ENCODE results near the gene WWOX.

The WWOX gene

GRCh38 chr16:78836802-78837491, 737.5 kb downstream of the WWOX start:
- TF ChIP-seq FOXP2 (optimal IDR thresholded peaks at IDR 0.05; ENCODE audit: borderline replicate concordance, extremely low read depth, extremely low read length, insufficient read depth) (no peak), TAF1 (IDR thresholded peaks at IDR 0.05; ENCODE audit: borderline replicate concordance, insufficient read depth, low read length) (no peak), SIN3A (IDR thresholded peaks at IDR 0.05; ENCODE audit: borderline replicate concordance, insufficient read depth, low read length) (no peak), REST (IDR thresholded peaks at IDR 0.05; ENCODE audit: insufficient read depth in 1 of 2, low read depth in 2 of 2, low read length in 2 of 2) (no peak), POLR2AphosphoS5 (IDR thresholded peaks at IDR 0.05; ENCODE audit: low read depth, low read length) (no peak)

DNA sequence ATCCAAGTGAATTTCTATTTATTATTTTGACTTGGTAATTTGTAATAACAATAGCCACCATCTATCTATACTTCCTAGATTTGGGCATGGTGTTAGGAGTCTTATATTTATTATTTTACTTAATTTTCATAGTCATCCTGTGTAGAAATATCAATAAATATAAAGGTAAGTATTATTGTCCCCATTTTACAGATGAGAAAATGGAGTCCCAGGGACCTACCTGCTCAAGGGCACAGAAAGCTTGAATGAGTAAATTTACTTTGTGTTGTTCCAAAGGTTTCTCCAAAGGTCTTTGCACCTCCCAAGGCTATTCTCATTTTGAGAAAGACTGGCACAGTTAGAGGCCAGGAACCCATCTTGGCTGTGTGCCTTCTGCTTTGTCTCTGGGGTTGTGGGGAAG, 738.3 kb downstream of the WWOX start:
- TF ChIP-seq TAF1 (IDR thresholded peaks at IDR 0.05; ENCODE audit: borderline replicate concordance, insufficient read depth, low read length), result no peak
- TF ChIP-seq REST (IDR thresholded peaks at IDR 0.05; ENCODE audit: insufficient read depth in 1 of 2, low read depth in 2 of 2, low read length in 2 of 2), result no peak
- TF ChIP-seq POLR2AphosphoS5 (IDR thresholded peaks at IDR 0.05; ENCODE audit: low read depth, low read length), result no peak
- no peak for TF ChIP-seq SIN3A (IDR thresholded peaks at IDR 0.05; ENCODE audit: borderline replicate concordance, insufficient read depth, low read length)
- no peak for TF ChIP-seq FOXP2 (optimal IDR thresholded peaks at IDR 0.05; ENCODE audit: borderline replicate concordance, extremely low read depth, extremely low read length, insufficient read depth)

DNA sequence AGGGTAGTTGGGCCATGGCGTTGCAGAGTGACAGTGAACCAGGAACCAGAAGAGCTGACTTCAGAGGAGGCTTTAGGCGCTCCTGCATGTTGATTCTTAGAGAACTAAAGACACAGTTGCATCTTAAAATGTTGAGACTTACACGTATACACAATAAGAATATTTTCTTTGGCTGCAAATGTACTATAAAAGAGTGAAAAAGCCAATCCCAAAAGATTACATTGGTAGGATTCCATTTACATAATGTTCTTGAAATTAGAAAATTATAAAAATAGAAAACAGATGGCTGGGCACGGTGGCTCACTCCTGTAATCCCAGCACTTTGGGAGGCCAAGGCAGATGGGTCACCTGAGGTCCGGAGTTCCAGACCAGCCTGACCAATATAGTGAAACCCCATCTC, 738.8 kb downstream of the WWOX start:
- TF ChIP-seq TAF1 (IDR thresholded peaks at IDR 0.05; ENCODE audit: borderline replicate concordance, insufficient read depth, low read length) (no peak), SIN3A (IDR thresholded peaks at IDR 0.05; ENCODE audit: borderline replicate concordance, insufficient read depth, low read length) (no peak), REST (IDR thresholded peaks at IDR 0.05; ENCODE audit: insufficient read depth in 1 of 2, low read depth in 2 of 2, low read length in 2 of 2) (no peak), FOXP2 (optimal IDR thresholded peaks at IDR 0.05; ENCODE audit: borderline replicate concordance, extremely low read depth, extremely low read length, insufficient read depth) (no peak), POLR2AphosphoS5 (IDR thresholded peaks at IDR 0.05; ENCODE audit: low read depth, low read length) (no peak)

- no peak for TF ChIP-seq SIN3A (IDR thresholded peaks at IDR 0.05; ENCODE audit: borderline replicate concordance, insufficient read depth, low read length)
- no peak for TF ChIP-seq FOXP2 (optimal IDR thresholded peaks at IDR 0.05; ENCODE audit: borderline replicate concordance, extremely low read depth, extremely low read length, insufficient read depth)
- no peak for TF ChIP-seq TAF1 (IDR thresholded peaks at IDR 0.05; ENCODE audit: borderline replicate concordance, insufficient read depth, low read length)
- no peak for TF ChIP-seq REST (IDR thresholded peaks at IDR 0.05; ENCODE audit: insufficient read depth in 1 of 2, low read depth in 2 of 2, low read length in 2 of 2)
- no peak for TF ChIP-seq POLR2AphosphoS5 (IDR thresholded peaks at IDR 0.05; ENCODE audit: low read depth, low read length)
These were observed 743.5 kb downstream of the WWOX start for GRCh38 chr16:78842950-78843349.
